GM19025 (cell line): Measurements from ENCODE around the gene TBC1D24.
"Not testable (repeated sequence)": the region's sequence is repeated elsewhere in the genome, so short reads cannot be mapped to it uniquely, and the experiment has no call there.

Source experiments
- ATAC-seq: cut with Tn5 transposase; IDR thresholded peaks from one replicate; pipeline ENCODE4 v1.9.1; 2021; ENCODE audit warnings: mild to moderate bottlenecking, low read depth, moderate library complexity; ENCODE audit not compliant: unreplicated experiment

TBC1D24 gene

GRCh38 chr16:2554709-2555425 is 79.9 kb downstream of the TBC1D24 start:
- not testable (repeated sequence) for ATAC-seq
